ENCODE results near the gene CCNF. TPM values are rescaled to one million over a fixed set of nuclear protein-coding genes. Genes with fewer than 3 reads are reported as not detected.
A peak's percentile ranks its signal among the peaks of the same experiment; 100 is the strongest.

CCNF gene
- total RNA-seq, 1 experiment from 2014 or later: 26.1 TPM

GRCh38 chr16:2457267-2457666, 28.0 kb downstream of the CCNF start:
- DNase-seq (ENCODE audit: low spot score): no peak

DNA sequence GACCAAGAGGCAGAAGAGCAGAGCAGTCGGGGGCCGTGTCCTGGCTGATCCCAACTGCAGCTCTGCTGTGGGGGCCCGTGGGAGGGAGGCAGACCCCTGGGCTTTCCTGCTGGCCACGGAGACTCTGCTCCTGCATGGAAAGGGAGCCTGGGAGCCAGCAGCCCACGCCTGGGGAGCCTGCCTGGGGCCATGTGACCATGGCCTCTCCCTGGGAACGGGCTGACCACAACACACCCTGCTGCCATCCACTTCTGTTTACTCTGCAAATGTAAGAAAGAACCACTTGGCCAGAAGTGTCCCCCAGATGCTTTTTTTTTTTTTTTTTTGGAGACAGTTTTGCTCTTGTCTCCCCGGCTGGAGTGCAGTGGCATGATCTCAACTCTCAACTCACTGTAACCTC, 28.7 kb downstream of the CCNF start:
- DNase-seq (ENCODE audit: low spot score): no peak

DNA sequence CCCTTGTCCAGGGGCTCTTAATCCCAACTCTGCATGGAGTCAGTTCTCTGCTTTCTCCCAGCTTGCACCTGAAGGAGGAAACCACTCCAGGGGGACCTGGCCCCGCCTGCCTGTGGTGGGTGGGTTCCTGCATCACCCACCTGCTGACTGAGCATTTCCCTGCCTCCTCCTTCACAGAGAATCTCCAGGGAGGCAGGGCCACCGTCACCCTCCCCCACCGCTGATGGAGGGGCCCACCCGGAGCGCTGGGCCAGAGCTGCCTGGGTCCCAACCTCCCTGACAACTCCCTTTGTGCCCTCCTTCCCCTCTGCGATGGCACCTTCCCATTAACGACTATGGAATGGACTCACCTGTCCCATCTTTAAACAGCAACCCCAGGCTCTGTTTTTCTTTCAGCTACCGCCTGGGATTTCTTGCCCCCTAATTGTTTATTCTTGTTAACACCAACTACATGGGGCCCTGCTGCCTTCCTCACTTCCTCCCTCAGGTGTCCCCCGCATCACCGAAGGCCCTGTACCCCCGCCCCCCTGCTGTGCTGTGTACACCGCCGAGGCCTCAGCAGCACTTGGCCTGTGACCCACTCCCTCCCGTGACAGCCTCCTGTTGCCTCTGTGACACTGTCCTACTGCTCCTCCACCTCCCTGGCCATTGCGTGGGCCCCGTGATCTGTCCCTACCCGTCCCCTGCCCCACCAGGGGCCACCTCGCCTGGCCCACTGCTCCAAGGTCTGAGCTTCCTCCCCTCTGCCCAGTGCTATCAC, 29.8 kb downstream of the CCNF start:
- DNase-seq (ENCODE audit: low spot score): no peak

DNA sequence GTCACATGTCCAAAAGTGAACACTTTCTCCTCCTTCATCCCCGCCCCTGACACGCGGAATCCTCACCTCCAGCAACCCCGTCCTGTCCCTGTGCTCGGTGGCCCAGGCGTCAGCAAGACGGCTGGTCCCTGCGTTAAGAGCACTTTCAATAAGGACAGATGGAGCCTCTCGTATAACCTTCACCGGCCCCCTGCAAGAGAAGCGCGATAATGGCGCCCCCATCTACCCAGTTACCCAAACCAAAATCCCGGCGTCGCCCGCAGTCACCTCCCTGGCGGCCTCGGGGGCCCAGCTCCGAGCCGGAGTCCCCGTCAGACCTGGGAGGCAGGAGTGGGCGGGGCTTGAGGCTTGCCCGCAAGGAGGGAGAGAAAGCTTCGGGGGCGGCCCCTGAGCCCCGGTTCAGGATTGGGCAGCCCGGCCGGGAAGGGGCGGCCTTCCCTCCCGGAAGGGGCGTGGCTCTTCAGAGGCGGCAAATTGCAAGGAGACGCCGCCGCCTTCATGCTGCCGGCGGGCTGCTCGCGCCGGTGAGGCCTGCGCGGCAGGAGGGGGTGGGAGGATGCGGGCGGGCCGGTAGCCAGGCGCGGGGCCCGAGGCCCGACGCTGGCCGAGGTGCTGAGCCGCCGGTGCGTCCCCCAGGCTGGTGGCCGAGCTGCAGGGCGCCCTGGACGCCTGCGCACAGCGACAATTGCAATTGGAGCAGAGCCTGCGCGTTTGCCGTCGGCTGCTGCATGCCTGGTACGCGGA, 30.6 kb downstream of the CCNF start, which contains the start of gene TEDC2:
TEDC2 (plus strand) TSS at position 463 of the 744 bp plus-strand sequence; CDS start at position 499, 36 bp downstream.
- DNase-seq (ENCODE audit: low spot score): peak; percentile 91

DNA sequence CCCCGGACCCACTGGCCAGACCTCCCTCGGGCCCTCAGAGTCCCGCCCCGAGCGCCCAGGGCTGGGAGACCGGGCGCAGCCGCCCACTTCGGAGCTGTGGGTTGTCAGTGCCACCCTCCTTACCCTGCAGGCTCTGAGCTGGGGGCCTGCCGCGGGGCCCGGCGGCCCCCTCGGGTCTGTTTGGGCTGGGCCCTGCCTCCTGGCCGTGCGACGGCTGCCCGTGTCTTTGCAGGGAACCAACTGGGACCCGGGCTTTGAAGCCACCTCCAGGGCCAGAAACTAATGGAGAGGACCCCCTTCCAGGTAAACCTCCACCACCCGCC, 31.1 kb downstream of the CCNF start:
- no peak for DNase-seq (ENCODE audit: low spot score)

GRCh38 chr16:2460916-2461315, 31.7 kb downstream of the CCNF start:
- DNase-seq (ENCODE audit: low spot score): no peak

DNA sequence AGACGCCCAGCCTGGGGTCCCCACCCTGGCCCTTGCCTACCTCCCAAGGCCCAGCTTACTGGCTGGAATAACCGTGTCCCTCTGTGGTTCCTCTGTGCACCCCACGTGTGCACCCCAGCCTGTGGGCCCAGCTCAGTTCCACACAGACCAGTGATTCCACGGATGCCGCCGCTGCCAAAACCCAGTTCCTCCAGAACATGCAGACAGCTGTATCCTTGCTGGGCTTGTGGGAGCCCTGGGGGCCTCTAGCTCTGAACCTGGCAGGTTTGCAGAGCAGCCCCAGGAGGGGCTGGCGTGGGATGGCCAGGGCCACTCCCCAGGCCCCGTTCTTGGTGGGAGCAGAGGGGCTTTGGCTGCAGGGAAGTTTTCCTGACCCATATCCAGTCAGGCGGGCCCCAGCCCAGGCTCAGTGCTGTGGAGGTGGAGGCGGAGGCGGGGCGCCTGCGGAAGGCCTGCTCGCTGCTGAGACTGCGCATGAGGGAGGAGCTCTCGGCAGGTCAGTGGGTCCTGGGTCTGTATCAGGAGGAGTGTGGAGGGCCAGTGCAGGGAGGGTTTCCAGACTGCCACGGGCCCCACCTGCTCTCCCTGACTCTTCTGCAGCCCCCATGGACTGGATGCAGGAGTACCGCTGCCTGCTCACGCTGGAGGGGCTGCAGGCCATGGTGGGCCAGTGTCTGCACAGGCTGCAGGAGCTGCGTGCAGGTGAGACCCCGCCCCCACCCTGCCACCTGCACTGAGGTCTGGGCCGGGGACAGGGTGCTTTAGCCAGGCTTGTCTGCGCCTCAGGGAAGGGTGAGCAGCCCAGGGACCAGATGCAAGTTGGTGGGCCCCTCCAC, 33.0 kb downstream of the CCNF start:
- no peak for DNase-seq (ENCODE audit: low spot score)

DNA sequence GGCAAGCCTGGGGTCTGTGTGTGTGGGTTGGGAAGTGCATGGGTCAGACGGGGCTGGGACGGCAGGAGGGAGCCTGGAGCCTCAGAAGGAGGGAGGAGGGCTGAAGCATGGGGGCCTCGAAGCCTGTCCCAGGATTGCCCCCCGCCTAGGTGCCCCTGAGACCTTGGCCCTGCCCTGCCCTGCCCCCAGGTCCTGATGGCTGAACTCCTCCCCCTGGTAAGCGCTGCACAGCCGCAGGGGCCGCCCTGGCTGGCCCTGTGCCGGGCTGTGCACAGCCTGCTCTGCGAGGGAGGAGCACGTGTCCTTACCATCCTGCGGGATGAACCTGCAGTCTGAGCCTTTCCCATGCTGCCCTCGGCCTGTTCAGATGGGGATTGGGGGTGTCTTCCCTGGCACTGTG, 35.1 kb downstream of the CCNF start:
- no peak for DNase-seq (ENCODE audit: low spot score)

- DNase-seq (ENCODE audit: low spot score): no peak
Observed at GRCh38 chr16:2465653-2466415, 36.6 kb downstream of the CCNF start.

- DNase-seq (ENCODE audit: low spot score): no peak
Observed at GRCh38 chr16:2466667-2467527, 37.6 kb downstream of the CCNF start.

DNA sequence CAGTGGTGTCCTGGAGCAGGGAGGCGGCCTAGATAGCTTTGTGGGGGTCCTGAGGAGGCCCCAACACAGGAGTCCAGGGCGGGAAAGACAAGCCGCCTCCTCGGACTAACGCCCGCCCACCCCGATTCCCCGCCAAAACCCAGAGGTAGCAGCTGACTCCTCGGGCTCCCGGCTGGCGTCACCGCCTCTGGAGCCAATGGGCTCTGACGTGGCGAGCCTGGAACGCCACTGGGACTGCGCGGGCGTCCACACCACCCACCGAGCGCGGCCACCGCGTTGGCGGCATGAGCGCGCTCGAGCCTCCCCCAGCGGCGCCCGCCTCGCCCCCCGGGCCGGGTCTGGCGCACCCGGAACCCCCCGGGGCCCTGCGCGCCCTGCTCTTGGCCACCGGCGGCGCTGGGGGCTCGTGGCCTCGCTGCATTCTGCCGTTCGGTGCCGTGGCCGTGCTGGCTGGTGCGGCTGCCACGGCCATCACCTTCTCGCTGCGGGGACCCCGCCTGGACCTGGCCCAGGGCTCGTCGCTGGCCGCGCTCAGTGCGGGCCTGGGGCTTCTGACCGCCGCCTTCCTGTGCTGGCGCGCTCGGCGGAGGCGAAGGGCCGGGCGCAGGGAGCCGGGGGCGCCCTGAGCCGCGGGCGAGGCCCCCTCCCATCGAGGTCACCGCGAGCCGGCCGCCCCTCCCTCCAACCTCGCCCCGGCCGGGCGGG, 38.4 kb downstream of the CCNF start:
- DNase-seq (ENCODE audit: low spot score): peak; percentile 79

DNA sequence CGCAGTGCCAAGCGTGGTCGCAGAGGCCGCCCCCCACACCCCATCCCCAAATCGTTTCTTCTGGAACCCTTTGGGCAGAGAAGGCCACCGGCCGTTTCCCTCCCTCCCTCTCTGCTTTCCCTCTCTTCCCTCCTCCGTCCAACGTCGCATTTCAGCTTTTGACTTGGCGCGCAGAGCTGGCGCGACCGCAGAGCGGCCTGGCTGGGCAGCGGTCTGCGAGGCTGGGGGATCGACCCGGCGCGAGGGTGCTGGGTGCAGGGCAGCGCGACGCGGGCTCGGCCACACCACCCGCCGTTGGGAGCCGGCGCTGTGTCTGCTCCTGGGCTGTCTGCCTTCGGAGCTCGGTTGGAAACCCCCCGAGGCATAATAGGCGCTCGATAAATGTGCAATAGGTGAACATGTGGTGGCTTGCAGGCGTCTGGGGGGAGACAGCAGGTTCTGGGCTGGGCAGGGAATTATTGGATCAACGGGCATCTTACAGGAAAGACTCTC, 39.0 kb downstream of the CCNF start:
- DNase-seq (ENCODE audit: low spot score): peak; percentile 51

DNA sequence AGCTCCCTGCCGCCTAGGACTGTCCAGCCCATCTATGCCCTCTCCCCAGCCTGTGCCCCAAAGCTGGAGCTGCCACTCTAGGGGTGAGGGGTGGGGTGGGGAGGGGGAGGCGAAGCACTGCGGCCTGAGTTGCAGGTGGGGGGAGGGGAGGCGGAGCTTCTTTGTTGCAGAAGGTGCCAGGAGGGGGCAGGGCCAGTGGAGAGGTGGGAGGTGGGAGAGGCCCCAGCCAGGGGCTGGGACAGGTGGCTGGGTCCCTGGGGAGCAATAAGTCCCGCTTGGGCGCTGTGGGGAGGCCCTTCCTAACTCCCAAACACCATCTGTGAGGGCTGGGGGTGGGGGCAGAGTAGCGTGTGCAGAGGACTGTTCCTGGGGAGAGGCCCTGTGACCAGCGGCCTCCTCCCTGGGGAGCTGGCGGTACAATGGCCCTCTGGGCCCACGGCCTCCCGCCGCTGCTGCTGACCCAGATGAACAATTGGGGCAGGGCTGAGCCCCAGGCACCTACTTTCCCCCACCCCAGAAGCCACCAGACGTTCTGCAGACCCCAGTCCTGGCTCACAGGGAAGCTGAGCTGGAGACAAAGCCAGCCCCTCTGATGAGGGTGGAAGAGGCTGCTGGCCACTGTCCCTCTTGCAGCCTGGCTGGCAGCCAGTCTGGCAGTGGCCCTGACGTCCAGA, 39.6 kb downstream of the CCNF start:
- no peak for DNase-seq (ENCODE audit: low spot score)

- no peak for DNase-seq (ENCODE audit: low spot score)
Observed at GRCh38 chr16:2469399-2470233, 40.4 kb downstream of the CCNF start.

GRCh38 chr16:2470234-2470601, 41.0 kb downstream of the CCNF start:
- no peak for DNase-seq (ENCODE audit: low spot score)

DNA sequence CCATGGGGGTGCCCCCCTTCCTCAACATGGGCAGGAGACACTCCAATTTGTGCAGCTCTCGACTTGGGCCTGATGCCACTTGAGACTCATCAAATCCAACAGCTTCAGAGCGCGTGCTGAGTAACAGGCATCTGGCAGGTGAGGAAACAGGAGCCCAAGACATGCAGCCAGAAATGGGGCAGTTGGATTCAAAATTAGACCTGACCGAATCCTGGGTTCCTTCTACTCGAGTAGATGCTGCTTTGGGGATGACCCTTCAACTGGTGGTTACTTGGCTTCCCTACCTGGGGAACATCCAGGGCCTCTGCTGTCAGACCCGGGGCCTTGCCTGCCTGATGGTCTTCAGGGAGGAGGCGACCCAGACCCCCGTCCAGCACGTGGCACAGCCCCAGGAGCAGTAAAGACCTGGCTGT, 41.4 kb downstream of the CCNF start:
- DNase-seq (ENCODE audit: low spot score): no peak

GRCh38 chr16:2471016-2471652, 41.9 kb downstream of the CCNF start, which contains the start of gene NTN3:
Gene NTN3, plus strand, starts transcription at chr16:2471297. Its CDS starts 405 bp downstream, at chr16:2471702.
- no peak for DNase-seq (ENCODE audit: low spot score)

All from H4 (cell line).